Right forelimb (tissue), 1 donor: ENCODE measurements around the gene SYF2.
"Not testable (repeated sequence)": the region's sequence is repeated elsewhere in the genome, so short reads cannot be mapped to it uniquely, and the experiment has no call there.

Experiments used
- DNase-seq: peaks from one replicate; pipeline ENCODE4 v3.0.0-alpha.2; 2018

SYF2 gene

GRCh38 chr1:25245809-25246599 is 13.7 kb upstream of the SYF2 start:
- DNase-seq, result no peak

- no peak for DNase-seq
These were observed 13.1 kb upstream of the SYF2 start for GRCh38 chr1:25245393-25245792.

GRCh38 chr1:25243907-25244306 is 11.6 kb upstream of the SYF2 start:
- DNase-seq, result no peak

- peak; percentile 96 for DNase-seq
These were observed 7.6 kb upstream of the SYF2 start for GRCh38 chr1:25239681-25240541.

GRCh38 chr1:25238046-25238445 is 5.7 kb upstream of the SYF2 start:
- no peak for DNase-seq

- DNase-seq, result not testable (repeated sequence)
These were observed 4.0 kb upstream of the SYF2 start for GRCh38 chr1:25236261-25236660.

GRCh38 chr1:25235411-25235810 is 3.1 kb upstream of the SYF2 start:
- not testable (repeated sequence) for DNase-seq

- DNase-seq, result peak; percentile 66
These were observed 823 bp upstream of the SYF2 start for GRCh38 chr1:25232866-25233784.

- DNase-seq, result no peak
These were observed 8.8 kb downstream of the SYF2 start for GRCh38 chr1:25223471-25223870.

GRCh38 chr1:25222606-25223005 is 9.7 kb downstream of the SYF2 start:
- no peak for DNase-seq

GRCh38 chr1:25220666-25221065 is 11.6 kb downstream of the SYF2 start:
- no peak for DNase-seq

GRCh38 chr1:25219661-25220251 is 12.5 kb downstream of the SYF2 start:
- no peak for DNase-seq

GRCh38 chr1:25217598-25218232 is 14.6 kb downstream of the SYF2 start:
- DNase-seq, result no peak

- DNase-seq, result no peak
These were observed 15.3 kb downstream of the SYF2 start for GRCh38 chr1:25217015-25217414.

- no peak for DNase-seq
These were observed 16.2 kb downstream of the SYF2 start for GRCh38 chr1:25216123-25216522.

- no peak for DNase-seq
These were observed 19.6 kb downstream of the SYF2 start for GRCh38 chr1:25212725-25213124.

- no peak for DNase-seq
These were observed 21.6 kb downstream of the SYF2 start for GRCh38 chr1:25210728-25211127.

GRCh38 chr1:25209516-25209915 is 22.8 kb downstream of the SYF2 start:
- DNase-seq, result no peak

GRCh38 chr1:25208561-25209222 is 23.6 kb downstream of the SYF2 start:
- DNase-seq, result no peak

GRCh38 chr1:25208092-25208491 is 24.2 kb downstream of the SYF2 start:
- no peak for DNase-seq

- no peak for DNase-seq
These were observed 26.1 kb downstream of the SYF2 start for GRCh38 chr1:25206201-25206600.
